HEK293 (cell line): ENCODE data around the gene PACS2.

Experiments
- ZNF266 ChIP-seq: fragments of 450-650 bp; formaldehyde crosslinking; IDR thresholded peaks from 2 replicates; pipeline ENCODE4 v1.5.1; 2016; ENCODE audit warnings: missing biosample characterization, missing genetic modification characterization, low read depth
- ZNF768 ChIP-seq: fragments of 450-650 bp; formaldehyde crosslinking; IDR thresholded peaks from 2 replicates; pipeline ENCODE4 v1.5.1; 2018; ENCODE audit warnings: missing biosample characterization, mild to moderate bottlenecking, missing genetic modification characterization
- TF ChIP-seq, protein P1 (sequence below): fragments of 450-650 bp; formaldehyde crosslinking; IDR thresholded peaks from 2 replicates; pipeline ENCODE4 v1.5.1; 2016; ENCODE audit warnings: missing biosample characterization, missing genetic modification characterization

DNA sequence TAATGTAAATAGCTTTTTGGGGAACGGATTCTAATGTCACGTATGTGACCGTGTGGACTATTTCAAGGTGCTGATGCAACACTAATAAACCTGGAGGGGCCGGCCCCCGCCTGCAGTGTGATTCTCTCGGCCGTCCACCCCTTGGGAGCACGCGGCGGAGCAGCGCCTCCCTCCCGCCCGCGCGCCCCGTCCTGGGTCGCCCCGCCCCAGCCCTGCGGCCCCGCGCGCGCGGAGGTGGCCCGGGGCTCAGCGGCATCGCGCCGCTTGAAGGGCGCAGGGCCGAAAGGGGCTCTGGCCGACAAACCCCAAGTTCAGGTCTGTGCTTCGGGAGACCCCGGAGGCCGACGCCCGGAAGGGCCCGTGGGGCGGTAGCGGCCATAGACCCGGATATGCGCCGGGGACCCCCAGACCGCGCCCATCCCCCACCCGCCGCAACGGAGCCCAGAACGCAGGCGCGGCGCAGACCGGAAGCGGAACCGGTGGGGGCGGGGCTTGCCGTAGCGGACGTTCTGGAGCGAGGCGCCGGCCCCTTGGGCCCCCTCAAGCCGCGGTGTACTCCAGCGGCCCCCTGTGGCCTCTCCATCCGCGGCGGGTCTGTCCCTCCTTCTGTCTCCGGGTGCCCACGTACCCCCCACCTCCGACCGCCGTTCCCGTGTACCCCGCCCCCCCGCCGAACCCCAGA is 83.6 kb downstream of the PACS2 start, which contains the start of gene TEX22:
- no peak for TF ChIP-seq ZNF266 (tag by site-specific recombination)
- TF ChIP-seq ZNF768 (tag by site-specific recombination): no peak
- TF ChIP-seq, protein P1, sequence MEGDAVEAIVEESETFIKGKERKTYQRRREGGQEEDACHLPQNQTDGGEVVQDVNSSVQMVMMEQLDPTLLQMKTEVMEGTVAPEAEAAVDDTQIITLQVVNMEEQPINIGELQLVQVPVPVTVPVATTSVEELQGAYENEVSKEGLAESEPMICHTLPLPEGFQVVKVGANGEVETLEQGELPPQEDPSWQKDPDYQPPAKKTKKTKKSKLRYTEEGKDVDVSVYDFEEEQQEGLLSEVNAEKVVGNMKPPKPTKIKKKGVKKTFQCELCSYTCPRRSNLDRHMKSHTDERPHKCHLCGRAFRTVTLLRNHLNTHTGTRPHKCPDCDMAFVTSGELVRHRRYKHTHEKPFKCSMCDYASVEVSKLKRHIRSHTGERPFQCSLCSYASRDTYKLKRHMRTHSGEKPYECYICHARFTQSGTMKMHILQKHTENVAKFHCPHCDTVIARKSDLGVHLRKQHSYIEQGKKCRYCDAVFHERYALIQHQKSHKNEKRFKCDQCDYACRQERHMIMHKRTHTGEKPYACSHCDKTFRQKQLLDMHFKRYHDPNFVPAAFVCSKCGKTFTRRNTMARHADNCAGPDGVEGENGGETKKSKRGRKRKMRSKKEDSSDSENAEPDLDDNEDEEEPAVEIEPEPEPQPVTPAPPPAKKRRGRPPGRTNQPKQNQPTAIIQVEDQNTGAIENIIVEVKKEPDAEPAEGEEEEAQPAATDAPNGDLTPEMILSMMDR (tag by site-specific recombination): peak; percentile 54
